Testis (tissue), 3 donors: Measurements from ENCODE around the gene KRT2. TPM values are rescaled to one million over a fixed set of nuclear protein-coding genes. Genes with fewer than 3 reads are reported as not detected.

Experiments
- DNase-seq: peaks from one replicate; pipeline ENCODE4 v3.0.0-alpha.2; 2019
- H3K27ac ChIP-seq, 2 donors: fragments of 200-600 bp; sonication (generic); one replicate each; pipeline ENCODE4 v1.5.1; 2019
- H3K27me3 ChIP-seq: fragments of 200-600 bp; sonication (generic); one replicate; pipeline ENCODE4 v1.5.1; 2019
- H3K36me3 ChIP-seq: fragments of 200-600 bp; sonication (generic); one replicate; pipeline ENCODE4 v1.5.1; 2017; ENCODE audit warnings: low read depth; ENCODE audit errors: missing control alignments
- H3K4me1 ChIP-seq: fragments of 200-600 bp; sonication (generic); one replicate; pipeline ENCODE4 v1.5.1; 2019
- H3K4me3 ChIP-seq, 2 donors: fragments of 200-600 bp; sonication (generic); one replicate each; pipeline ENCODE4 v1.5.1; 2017 to 2019
- H3K9me3 ChIP-seq: fragments of 200-600 bp; sonication (generic); one replicate; pipeline ENCODE4 v1.5.1; 2017
- POLR2A ChIP-seq: fragments of 450-650 bp; IDR thresholded peaks from one replicate; pipeline ENCODE4 v1.6.1; 2017; ENCODE audit warnings: antibody characterized with exemption, mild to moderate bottlenecking, moderate library complexity
- WGBS, 2 donors: methylation state at CpG; one replicate each; pipeline ENCODE4 v1.1.5; 2018; 5-methylcytosine and 5-hydroxymethylcytosine counted together
- intact Hi-C: fragments of 100-400 bp; cut with DNase I; formaldehyde crosslinking; loops from one replicate; pipeline ENCODE4 v1.15.1; 2023; ENCODE audit warnings: low total_unique reads
- polyA plus RNA-seq: library from polyadenylated mRNA; stranded (reverse); fragments of 350-450 nt; fragmentation: Illumina TruSeq; extraction: RNeasy Lipid Tissue Mini Kit (QIAGEN cat#74804); gene quantifications from one replicate; pipeline ENCODE4 v1.2.3, GENCODE V29; 2014; ENCODE audit warnings: low read depth, low replicate concordance; ENCODE audit not compliant: insufficient read depth
- total RNA-seq, 2 donors: library from RNA; depleted of rRNA; stranded (reverse); fragments of >200 nt; gene quantifications; one replicate each; pipeline ENCODE4 v1.2.3, GENCODE V29; 2016
- TF ChIP-seq, protein P1 (sequence below), 3 experiments: fragments of 450-650 bp in 2 of 3; fragments of 200-600 bp in 1 of 3; sonication (generic) in 1 of 3; IDR thresholded peaks; one replicate each; pipeline ENCODE4 v1.5.1; 2016 to 2019; ENCODE audit warnings: antibody characterized with exemption in 3 of 3, mild to moderate bottlenecking in 2 of 3, moderate library complexity in 1 of 3

Gene KRT2
- total and polyA plus RNA-seq, 3 donors from 2014 or later, result not detected

DNA sequence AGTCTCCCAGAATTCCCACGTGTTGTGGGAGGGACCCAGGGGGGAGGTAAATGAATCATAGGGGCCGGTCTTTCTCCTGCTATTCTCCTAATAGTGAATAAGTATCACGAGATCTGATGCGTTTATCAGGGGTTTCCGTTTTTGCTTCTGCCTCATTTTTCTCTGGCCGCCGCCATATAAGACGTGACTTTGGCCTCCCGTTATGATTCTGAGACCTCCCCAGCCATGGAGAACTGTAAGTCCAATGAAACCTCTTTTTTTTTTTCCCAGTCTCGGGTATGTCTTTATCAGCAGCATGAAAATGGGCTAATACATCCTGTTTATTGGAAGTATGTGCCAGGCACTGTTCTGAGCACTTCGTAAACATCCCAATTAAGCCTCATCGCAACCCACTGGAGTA lies 51.5 kb downstream of the KRT2 start:
- H3K36me3 ChIP-seq, result no peaks in the 10 kb centered on the region
- H3K27me3 ChIP-seq, result no peaks in the 10 kb centered on the region
- peak overlapping the region in 1 of 2 donors; percentile 41 for H3K4me3 ChIP-seq
- no peaks in the 10 kb centered on the region for H3K9me3 ChIP-seq
- DNase-seq, result no peak
- no peak for TF ChIP-seq POLR2A
- TF ChIP-seq, protein P1, sequence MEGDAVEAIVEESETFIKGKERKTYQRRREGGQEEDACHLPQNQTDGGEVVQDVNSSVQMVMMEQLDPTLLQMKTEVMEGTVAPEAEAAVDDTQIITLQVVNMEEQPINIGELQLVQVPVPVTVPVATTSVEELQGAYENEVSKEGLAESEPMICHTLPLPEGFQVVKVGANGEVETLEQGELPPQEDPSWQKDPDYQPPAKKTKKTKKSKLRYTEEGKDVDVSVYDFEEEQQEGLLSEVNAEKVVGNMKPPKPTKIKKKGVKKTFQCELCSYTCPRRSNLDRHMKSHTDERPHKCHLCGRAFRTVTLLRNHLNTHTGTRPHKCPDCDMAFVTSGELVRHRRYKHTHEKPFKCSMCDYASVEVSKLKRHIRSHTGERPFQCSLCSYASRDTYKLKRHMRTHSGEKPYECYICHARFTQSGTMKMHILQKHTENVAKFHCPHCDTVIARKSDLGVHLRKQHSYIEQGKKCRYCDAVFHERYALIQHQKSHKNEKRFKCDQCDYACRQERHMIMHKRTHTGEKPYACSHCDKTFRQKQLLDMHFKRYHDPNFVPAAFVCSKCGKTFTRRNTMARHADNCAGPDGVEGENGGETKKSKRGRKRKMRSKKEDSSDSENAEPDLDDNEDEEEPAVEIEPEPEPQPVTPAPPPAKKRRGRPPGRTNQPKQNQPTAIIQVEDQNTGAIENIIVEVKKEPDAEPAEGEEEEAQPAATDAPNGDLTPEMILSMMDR (IDR thresholded peaks at IDR 0.05), result no peak
- 44 to 72% methylated on average over 12 of the region's 12 CpGs for WGBS, 2 donors
- H3K4me1 ChIP-seq, result peaks cover 5% of the 10 kb centered on the region
- H3K27ac ChIP-seq, result no peak overlapping the region
- intact Hi-C loops, result no loop called here

DNA sequence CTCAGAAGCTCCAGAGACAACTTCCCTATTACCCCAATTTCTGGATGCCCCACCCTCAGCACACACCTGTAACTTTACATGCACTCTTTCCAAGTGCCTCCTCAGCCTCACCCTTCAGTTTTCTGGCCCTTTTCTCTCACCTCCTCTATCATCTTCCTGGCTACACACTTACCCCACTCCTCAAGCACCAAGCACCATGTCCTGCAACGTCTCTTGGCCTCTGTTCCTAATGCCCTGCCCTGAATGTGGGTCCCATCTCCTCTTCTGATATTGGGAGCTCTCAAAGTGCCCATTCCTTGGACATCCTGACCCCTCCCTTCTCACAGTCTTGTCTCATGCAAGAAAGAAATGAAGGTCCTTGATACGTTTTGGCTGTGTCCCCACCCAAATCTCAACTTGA lies 51.9 kb downstream of the KRT2 start:
- Histone ChIP-seq H3K27me3 (no peaks in the 10 kb centered on the region), H3K36me3 (no peaks in the 10 kb centered on the region), H3K4me1 (peaks cover 5% of the 10 kb centered on the region), H3K27ac (no peak overlapping the region), H3K4me3 (no peak overlapping the region), H3K9me3 (no peaks in the 10 kb centered on the region)
- no peak for DNase-seq
- TF ChIP-seq POLR2A, result no peak
- TF ChIP-seq, protein P1 (IDR thresholded peaks at IDR 0.05), result no peak
- intact Hi-C loops, result no loop called here
- WGBS, 2 donors, result 58 to 68% methylated on average over 2 of the region's 2 CpGs

GRCh38 chr12:52598966-52599365 lies 53.0 kb downstream of the KRT2 start:
- no peak overlapping the region for H3K4me3 ChIP-seq
- no peak for DNase-seq
- no peaks in the 10 kb centered on the region for H3K36me3 ChIP-seq
- peaks cover 5% of the 10 kb centered on the region for H3K4me1 ChIP-seq
- H3K9me3 ChIP-seq, result no peaks in the 10 kb centered on the region
- H3K27me3 ChIP-seq, result no peaks in the 10 kb centered on the region
- TF ChIP-seq, protein P1 (IDR thresholded peaks at IDR 0.05), result no peak
- no peak for TF ChIP-seq POLR2A
- intact Hi-C loops, result no loop called here
- H3K27ac ChIP-seq, result no peak overlapping the region
- 92 to 95% methylated on average over 4 to 5 of the region's 5 CpGs for WGBS, 2 donors

Other genes starting within 250 kb of the KRT2 start
- not detected for gene KRT82, start 245.9 kb downstream of the KRT2 start, total RNA-seq
- gene KRT82, start 245.9 kb downstream of the KRT2 start, polyA plus RNA-seq, result not detected
- gene KRT75, start 217.8 kb downstream of the KRT2 start, total RNA-seq, result under 1 TPM in 1 of 2 donors, not detected in 1; 0.19 TPM
- gene KRT75, start 217.8 kb downstream of the KRT2 start, polyA plus RNA-seq, result not detected
- gene KRT6B, start 200.1 kb downstream of the KRT2 start, total RNA-seq, result under 1 TPM in 1 of 2 donors, not detected in 1; 0.19 TPM
- not detected for gene KRT6B, start 200.1 kb downstream of the KRT2 start, polyA plus RNA-seq
- gene KRT6C, start 178.4 kb downstream of the KRT2 start, total RNA-seq, result under 1 TPM in 1 of 2 donors, not detected in 1; 0.16 TPM
- not detected for gene KRT6C, start 178.4 kb downstream of the KRT2 start, polyA plus RNA-seq
- under 1 TPM; 0.19 to 0.63 TPM for gene KRT6A, start 159.0 kb downstream of the KRT2 start, total RNA-seq
- gene KRT6A, start 159.0 kb downstream of the KRT2 start, polyA plus RNA-seq, result 1.5 TPM
- gene KRT5, start 131.8 kb downstream of the KRT2 start, total RNA-seq, result 1 to 10 TPM in 1 of 2 donors, under 1 TPM in 1; 0.39 to 1.1 TPM
- 2.6 TPM for gene KRT5, start 131.8 kb downstream of the KRT2 start, polyA plus RNA-seq
- gene KRT71, start 99.1 kb downstream of the KRT2 start, total RNA-seq, result under 1 TPM in 1 of 2 donors, not detected in 1; 0.12 TPM
- not detected for gene KRT71, start 99.1 kb downstream of the KRT2 start, polyA plus RNA-seq
- gene KRT74, start 78.4 kb downstream of the KRT2 start, total RNA-seq, result 1 to 10 TPM in 1 of 2 donors, under 1 TPM in 1; 0.87 to 3.9 TPM
- gene KRT74, start 78.4 kb downstream of the KRT2 start, polyA plus RNA-seq, result 2.2 TPM
- gene KRT72, start 50.7 kb downstream of the KRT2 start, total RNA-seq, result 10 to 100 TPM; 11.7 to 16.5 TPM
- gene KRT72, start 50.7 kb downstream of the KRT2 start, polyA plus RNA-seq, result 85.0 TPM
- gene KRT73, start 33.7 kb downstream of the KRT2 start, total RNA-seq, result under 1 TPM in 1 of 2 donors, not detected in 1; 0.16 TPM
- not detected for gene KRT73, start 33.7 kb downstream of the KRT2 start, polyA plus RNA-seq
- not detected for gene KRT1, start 28.2 kb upstream of the KRT2 start, total RNA-seq
- gene KRT1, start 28.2 kb upstream of the KRT2 start, polyA plus RNA-seq, result 0.20 TPM
- under 1 TPM in 1 of 2 donors, not detected in 1; 0.74 TPM for gene KRT77, start 51.3 kb upstream of the KRT2 start, total RNA-seq
- gene KRT77, start 51.3 kb upstream of the KRT2 start, polyA plus RNA-seq, result 0.33 TPM
- not detected for gene KRT76, start 125.1 kb upstream of the KRT2 start, total RNA-seq
- not detected for gene KRT76, start 125.1 kb upstream of the KRT2 start, polyA plus RNA-seq
- not detected for gene KRT3, start 143.9 kb upstream of the KRT2 start, total RNA-seq
- gene KRT3, start 143.9 kb upstream of the KRT2 start, polyA plus RNA-seq, result not detected
- under 1 TPM in 1 of 2 donors, not detected in 1; 0.19 TPM for gene KRT4, start 161.9 kb upstream of the KRT2 start, total RNA-seq
- gene KRT4, start 161.9 kb upstream of the KRT2 start, polyA plus RNA-seq, result not detected
- under 1 TPM; 0.19 to 0.24 TPM for gene KRT79, start 182.1 kb upstream of the KRT2 start, total RNA-seq
- gene KRT79, start 182.1 kb upstream of the KRT2 start, polyA plus RNA-seq, result not detected
- gene KRT78, start 196.8 kb upstream of the KRT2 start, total RNA-seq, result 1 to 10 TPM in 1 of 2 donors, under 1 TPM in 1; 0.93 to 1.1 TPM
- gene KRT78, start 196.8 kb upstream of the KRT2 start, polyA plus RNA-seq, result 0.99 TPM